Measurements from ENCODE around the gene HERC4.

- TF ChIP-seq CREM (IDR thresholded peaks at IDR 0.05; ENCODE audit: low read depth) (no peak), HDAC3 (IDR thresholded peaks at IDR 0.05; ENCODE audit: borderline replicate concordance, partially characterized antibody) (no peak), ZBTB43 (CRISPR knock-in tag; IDR thresholded peaks at IDR 0.05) (no peak), CTCF (IDR thresholded peaks at IDR 0.05 in 2 of 3, conservative IDR thresholded peaks at IDR 0.05 in 1 of 3; ENCODE audit: insufficient read depth in 2 of 3, low read depth in 1 of 3, low read length in 3 of 3) (no peak), TAF7 (tag; IDR thresholded peaks at IDR 0.05) (no peak), MLX (CRISPR knock-in tag; conservative IDR thresholded peaks at IDR 0.05) (no peak)
Observed at GRCh38 chr10:68027429-68027828, 47.7 kb downstream of the HERC4 start.
